CD4-positive, alpha-beta T cell treated with Interleukin-17A for 1 hour (primary cell): ENCODE data around the gene TALDO1.
A peak's percentile ranks its signal among the peaks of the same experiment; 100 is the strongest.
"Not testable (repeated sequence)": the region's sequence is repeated elsewhere in the genome, so short reads cannot be mapped to it uniquely, and the experiment has no call there.

ENCODE experiments used
- DNase-seq: peaks from one replicate; pipeline ENCODE4 v3.0.0-alpha.2; 2020

The TALDO1 gene

DNA sequence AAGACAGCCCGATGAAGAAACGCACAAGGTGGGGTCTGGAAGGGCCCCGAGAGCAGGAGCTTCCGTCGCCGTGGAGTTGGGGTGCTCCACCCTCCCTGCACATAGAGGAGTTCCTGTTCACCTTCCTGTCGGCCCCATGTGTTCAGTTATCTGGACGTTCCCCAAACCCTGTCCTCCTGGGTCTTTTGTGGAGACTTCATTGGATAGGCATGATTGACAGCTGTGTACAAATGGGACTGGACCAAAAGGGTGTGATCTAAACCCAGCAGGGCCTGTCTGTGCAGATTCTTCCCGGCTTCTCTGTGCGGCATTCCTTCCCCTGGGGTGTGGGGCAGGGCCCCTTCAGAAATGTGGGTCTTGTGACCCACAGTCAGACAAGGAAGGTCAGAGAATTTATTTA, 9.4 kb upstream of the TALDO1 start:
- not testable (repeated sequence) for DNase-seq

DNA sequence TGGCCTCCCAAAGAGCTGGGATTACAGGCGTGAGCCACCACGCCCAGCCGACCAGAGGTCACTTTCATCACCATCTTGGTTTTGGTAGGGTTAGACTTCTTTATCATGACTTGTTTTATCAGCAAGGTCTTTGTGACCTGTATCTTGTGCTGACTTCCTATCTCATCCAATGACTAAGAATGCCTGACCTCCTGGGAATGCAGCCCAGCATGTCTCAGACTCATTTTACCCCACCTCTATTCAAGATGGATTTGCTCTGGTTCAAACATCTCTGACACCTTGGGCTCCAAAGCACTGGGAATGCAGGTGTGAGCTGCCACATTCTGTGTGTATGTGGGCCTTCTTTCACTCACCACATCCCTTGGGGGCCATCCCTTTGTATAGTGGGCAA, 5.1 kb upstream of the TALDO1 start:
- DNase-seq: no peak

DNA sequence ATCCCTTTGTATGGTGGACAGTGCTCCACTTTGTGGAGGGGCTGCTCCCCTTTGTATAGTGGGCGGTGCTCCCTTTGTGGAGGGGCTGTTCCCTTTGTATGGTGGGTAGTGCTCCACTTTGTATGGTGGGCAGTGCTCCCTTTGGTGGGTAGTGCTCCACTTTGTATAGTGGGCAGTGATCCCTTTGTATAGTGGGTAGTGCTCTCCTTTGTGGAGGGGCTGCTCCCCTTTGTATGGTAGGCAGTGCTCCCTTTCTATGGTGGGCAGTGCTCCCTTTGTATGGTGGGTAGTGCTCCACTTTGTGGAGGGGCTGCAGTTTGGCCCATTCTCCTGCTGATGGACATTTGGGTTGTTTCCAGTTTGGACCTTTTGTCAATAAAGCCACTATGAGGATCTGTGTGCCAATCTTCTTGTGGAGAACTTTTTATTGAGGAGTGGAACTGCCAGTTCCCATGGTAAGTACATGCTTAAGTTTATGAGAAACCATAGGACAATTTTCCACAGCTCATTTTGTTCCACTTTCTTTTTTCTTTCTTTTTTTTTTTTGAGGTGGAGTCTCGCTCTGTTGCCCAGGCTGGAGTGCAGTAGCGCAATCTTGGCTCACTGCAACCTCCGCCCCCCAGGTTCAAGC, 4.6 kb upstream of the TALDO1 start:
- no peak for DNase-seq

- no peak for DNase-seq
These were observed 1.8 kb upstream of the TALDO1 start for GRCh38 chr11:745428-745827.

GRCh38 chr11:746289-747157, 741 bp upstream of the TALDO1 start:
- DNase-seq: peak; percentile 32

GRCh38 chr11:748007-748359, 719 bp downstream of the TALDO1 start:
- DNase-seq: no peak

DNA sequence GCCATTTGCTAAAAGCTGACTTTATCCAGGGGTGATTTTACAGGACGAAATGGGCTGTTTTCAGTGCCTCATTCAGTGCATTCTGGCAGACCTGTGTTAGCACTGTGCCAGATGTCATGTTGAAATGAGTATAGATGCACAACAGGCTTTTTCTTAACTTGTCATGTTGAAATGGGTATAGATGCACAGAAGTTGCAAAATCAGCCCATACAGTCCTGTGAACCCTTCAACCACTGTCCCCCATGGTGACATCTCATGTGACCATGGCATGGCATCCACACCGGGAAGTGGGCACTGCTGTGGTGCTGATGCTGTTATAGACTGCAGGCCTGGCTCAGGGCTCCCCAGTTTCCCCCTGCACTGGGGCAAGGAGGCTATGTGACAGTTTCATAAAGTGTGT, 2.5 kb downstream of the TALDO1 start:
- DNase-seq: no peak

DNA sequence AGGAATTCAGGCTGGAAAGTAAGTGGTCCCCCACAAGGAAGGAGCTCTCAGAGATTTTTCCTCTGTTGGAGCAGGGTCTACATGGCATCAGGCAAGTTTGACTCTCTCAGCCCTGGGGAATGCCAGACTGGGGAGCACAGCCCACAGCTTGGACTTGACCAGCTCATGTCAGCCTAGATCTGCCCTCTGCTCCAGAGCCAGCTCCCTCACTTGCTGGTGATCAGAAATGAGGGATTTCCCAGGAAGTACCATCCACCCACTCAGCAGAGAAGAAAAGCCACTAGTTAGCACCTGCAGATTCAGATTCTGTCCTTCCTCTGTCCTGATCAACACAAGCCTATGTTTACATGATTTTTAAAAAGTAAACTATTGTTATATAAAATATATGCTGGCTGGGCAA, 13.0 kb downstream of the TALDO1 start:
- DNase-seq: no peak

- no peak for DNase-seq
These were observed 14.4 kb downstream of the TALDO1 start for GRCh38 chr11:761526-762108.

GRCh38 chr11:762421-763072, 15.3 kb downstream of the TALDO1 start:
- no peak for DNase-seq

- DNase-seq: no peak
These were observed 15.8 kb downstream of the TALDO1 start for GRCh38 chr11:763073-763463.

- no peak for DNase-seq
These were observed 16.5 kb downstream of the TALDO1 start for GRCh38 chr11:763549-764321.

GRCh38 chr11:764322-765024, 17.2 kb downstream of the TALDO1 start:
- no peak for DNase-seq

DNA sequence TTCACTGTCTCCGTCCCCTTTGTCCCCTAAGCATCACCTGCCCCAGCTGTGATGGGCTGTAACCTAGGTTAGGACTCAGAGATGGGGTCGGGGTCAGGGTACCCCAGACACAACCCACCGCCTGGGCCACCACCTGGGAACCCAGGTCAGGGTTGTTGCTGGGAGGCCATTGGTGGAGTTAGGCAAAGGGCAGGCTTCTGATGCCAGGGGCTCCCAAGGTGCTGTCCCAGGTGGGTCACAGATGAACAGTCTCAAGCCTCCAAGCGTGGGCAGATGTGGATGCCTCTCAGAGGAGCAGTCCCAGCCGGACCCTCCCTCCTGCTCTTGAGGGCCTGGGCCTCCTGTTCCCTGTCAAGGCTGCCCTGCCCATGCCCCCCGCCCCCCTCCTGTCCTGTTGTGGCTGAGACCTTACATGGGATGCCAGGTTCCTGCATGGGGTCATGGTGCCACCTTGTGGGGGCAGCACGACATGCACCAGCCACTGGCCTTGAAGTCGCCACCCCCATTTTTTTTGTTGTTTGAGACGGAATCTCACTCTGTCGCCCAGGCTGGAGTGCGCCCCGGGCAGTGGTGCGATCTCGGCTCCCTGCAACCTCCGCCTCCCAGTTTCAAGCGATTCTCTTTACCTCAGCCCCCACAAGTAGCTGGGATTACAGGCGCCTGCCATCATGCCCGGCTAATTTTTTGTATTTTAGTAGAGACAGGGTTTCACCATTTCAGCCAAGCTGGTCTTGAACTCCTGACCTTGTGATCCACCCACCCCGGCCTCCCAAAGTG, 17.9 kb downstream of the TALDO1 start:
- DNase-seq: peak; percentile 77

DNA sequence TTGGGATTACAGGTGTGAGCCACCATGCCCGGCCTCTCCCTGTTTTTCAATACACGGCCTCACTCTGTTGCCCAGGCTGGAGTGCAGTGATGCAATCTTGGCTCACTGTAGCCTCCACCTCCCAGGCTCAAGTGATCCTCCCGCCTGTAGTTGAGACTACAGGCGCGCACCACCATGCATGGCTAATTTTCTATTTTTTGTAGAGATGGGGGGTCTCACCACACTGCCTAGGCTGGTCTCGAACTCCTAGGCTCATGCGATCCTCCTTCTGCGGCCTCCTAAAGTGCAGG, 18.5 kb downstream of the TALDO1 start:
- DNase-seq: no peak

DNA sequence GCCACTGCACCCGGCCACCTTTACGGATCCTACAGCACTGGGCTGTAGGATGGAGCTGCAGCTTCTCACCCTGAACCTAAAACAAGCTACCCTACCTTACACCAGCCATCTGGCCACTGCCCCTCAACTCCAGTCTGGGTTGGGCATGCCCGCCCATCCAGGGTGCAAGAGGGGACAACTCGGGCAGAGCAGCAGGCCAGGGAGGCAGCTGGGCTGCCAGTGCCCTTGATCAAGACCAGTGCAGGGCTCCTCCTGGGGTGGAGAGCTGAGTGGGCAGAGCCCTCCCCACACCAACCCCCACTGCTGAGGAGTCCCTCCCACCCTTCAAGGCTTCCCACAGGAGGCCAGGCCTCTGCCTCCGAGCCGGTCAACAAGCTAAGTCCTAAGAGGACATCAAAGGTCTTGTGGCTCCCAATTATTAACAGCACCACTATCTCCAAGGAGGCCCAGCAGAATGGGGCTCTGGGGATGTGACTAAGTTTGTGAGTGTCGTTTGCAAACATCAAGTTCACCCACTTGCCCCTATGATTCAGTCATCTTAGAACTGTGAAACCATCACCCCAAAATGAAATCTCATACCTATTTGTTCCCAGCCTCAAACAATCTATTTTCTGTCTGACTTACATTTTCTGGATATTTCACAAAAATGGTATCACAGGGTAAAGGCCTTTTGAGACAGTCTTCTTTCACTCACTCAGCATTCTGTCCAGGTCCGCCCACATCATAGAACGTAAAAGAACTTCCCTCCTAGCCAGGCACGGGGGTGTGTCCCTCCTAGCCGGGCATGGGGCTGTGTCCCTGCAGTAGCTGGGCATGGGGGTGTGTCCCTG, 19.1 kb downstream of the TALDO1 start:
- no peak for DNase-seq

DNA sequence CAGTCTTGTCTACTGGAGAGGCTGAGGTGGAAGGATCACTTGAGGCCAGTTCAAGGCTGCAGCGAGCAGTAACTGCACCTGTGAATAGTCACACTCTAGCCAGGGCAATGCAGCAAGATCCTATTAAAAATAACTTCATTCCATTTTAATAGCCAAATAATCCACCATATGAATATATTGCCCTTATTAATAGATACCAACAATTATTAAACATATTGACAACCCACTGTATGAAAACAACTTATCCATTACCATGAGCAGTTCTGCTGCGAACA, 19.6 kb downstream of the TALDO1 start:
- DNase-seq: no peak

DNA sequence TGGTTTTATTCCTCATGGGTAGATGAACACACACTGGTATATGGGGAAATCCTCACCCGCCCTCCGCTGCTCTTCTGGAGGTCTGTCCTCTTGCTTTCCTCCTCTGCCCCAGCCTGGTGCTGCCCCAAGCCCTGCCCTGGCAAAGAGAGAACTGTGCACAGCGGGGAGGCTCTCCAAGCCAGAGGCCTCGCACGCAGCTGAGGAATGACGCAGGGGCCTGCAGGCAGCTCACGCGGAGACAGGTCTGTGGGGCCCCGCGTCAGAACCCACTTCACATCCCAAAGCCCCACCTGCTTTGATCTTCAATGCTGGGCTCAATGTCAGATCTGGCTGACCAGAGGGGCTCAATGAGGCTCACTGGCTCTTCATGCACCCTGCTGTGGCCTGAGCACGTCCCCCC, 20.0 kb downstream of the TALDO1 start:
- no peak for DNase-seq

DNA sequence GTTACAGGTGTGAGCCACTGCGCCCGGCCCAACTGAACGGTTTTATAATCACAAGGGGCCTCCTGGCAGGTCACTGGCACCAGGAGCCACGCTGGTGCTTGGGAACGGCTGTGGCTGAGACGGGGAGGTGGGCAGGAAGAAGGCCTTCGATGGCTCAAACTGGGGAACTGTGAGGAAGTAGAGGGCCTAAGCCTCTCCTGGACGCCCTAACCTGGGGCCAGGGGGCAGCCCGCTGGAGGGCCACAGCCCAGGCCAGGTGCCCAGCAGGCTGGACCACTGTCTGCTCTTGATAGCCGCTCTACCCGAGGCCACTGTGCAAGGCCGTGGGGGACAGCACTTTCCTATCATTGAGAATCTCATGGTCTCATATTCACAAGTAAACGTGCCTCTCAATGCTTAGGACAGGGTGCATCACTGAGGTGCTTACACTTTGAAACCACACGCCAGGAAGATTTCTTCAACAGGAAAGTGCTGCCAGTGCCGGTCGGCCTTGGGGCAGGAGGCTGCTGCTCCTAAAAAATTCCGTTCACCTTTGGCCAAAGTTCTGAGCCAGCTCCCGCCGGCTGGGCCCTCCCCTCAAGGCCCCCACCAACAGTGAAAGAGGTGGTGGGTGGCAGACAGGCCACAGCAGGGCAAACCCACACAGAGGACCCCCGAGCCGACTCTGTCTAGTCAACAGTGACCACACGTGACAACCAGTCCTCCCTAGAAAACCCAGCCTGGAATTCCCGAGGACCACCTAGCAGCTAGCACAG, 22.8 kb downstream of the TALDO1 start:
- DNase-seq: no peak
